HepG2 (cell line): ENCODE results near the gene APIP. TPM values are rescaled to one million over a fixed set of nuclear protein-coding genes. Genes with fewer than 3 reads are reported as not detected.

ENCODE experiments used
- FOSL1 ChIP-seq: sonication (generic); formaldehyde crosslinking; IDR thresholded peaks from 2 replicates; pipeline ENCODE4 v1.9.0; 2021; ENCODE audit warnings: missing genetic modification reagents, borderline replicate concordance
- JUND ChIP-seq: sonication (generic); formaldehyde crosslinking; IDR thresholded peaks from 2 replicates; pipeline ENCODE4 v1.8.0; 2022; ENCODE audit warnings: mild to moderate bottlenecking, missing genetic modification reagents
- MAFF ChIP-seq: IDR thresholded peaks from 2 replicates; pipeline ENCODE4 v1.6.1; 2011; ENCODE audit warnings: low read depth, low read length, improper control_type of control experiment
- NCOA2 ChIP-seq: sonication (generic); formaldehyde crosslinking; IDR thresholded peaks from 2 replicates; pipeline ENCODE4 v1.8.0; 2022; ENCODE audit warnings: inconsistent platforms
- SIN3A ChIP-seq: IDR thresholded peaks from 2 replicates; pipeline ENCODE4 v1.6.1; 2011; ENCODE audit warnings: low read depth, mild to moderate bottlenecking, control low read depth, low read length, borderline replicate concordance
- SOX6 ChIP-seq, 2 experiments: fragments of 450-650 bp in 1 of 2; sonication (generic) in 1 of 2; formaldehyde crosslinking in 1 of 2; IDR thresholded peaks; 2 replicates each; pipeline versions ENCODE4 v1.4.0 to v1.6.1; 2017 to 2020; ENCODE audit warnings: antibody characterized with exemption in 1 of 2, mild to moderate bottlenecking in 1 of 2, missing genetic modification reagents in 1 of 2
- ZNF335 ChIP-seq: sonication (generic); formaldehyde crosslinking; IDR thresholded peaks from 2 replicates; pipeline ENCODE4 v1.4.0; 2020; ENCODE audit warnings: missing genetic modification reagents
- polyA plus RNA-seq, 8 experiments: library from polyadenylated mRNA; depleted of rRNA in 3 of 8; stranded (reverse) in 7 of 8; unstranded in 1 of 8; fragments of >200 nt; fragmentation: Illumina TruSeq in 4 of 8; extraction: Trizol in 4 of 8; gene quantifications; 2 replicates each; pipeline versions ENCODE4 v1.2.1 to v1.2.3, GENCODE V29; 2011 to 2016; ENCODE audit warnings: low read depth in 4 of 8, missing spikeins in 1 of 8, mixed read lengths in 1 of 8; ENCODE audit not compliant: insufficient read depth in 1 of 8
- total RNA-seq, 5 experiments: library from RNA; depleted of rRNA; stranded (reverse); fragments of >200 nt; fragmentation: Illumina TruSeq; extraction: Trizol; gene quantifications; 2 replicates each; pipeline ENCODE4 v1.2.3, GENCODE V29; 2016; ENCODE audit warnings: low read depth in 1 of 5
- TF ChIP-seq, protein P1 (sequence below), 2 experiments: sonication (generic) in 1 of 2; formaldehyde crosslinking in 1 of 2; IDR thresholded peaks; 2 replicates each; pipeline versions ENCODE4 v1.6.1 to v1.9.0; 2014 to 2022; ENCODE audit warnings: antibody characterized with exemption in 1 of 2, borderline replicate concordance in 1 of 2, inconsistent platforms in 1 of 2, low read depth in 1 of 2, missing genetic modification reagents in 1 of 2
- TF ChIP-seq, protein P2 (sequence below): sonication (generic); formaldehyde crosslinking; IDR thresholded peaks from 2 replicates; pipeline ENCODE4 v1.4.0; 2020; ENCODE audit warnings: missing genetic modification reagents
- TF ChIP-seq, protein P3 (sequence below): sonication (generic); formaldehyde crosslinking; IDR thresholded peaks from 2 replicates; pipeline ENCODE4 v1.4.0; 2020; ENCODE audit warnings: missing genetic modification reagents, borderline replicate concordance

Gene APIP
- total and polyA plus RNA-seq, 2 of the 13 experiments (the other 11 are each of a cell fraction or from before 2014, with no cell fraction given), result 16.9 to 31.0 TPM

GRCh38 chr11:34907934-34908593, 8.1 kb downstream of the APIP start (continued):
- TF ChIP-seq, protein P1, sequence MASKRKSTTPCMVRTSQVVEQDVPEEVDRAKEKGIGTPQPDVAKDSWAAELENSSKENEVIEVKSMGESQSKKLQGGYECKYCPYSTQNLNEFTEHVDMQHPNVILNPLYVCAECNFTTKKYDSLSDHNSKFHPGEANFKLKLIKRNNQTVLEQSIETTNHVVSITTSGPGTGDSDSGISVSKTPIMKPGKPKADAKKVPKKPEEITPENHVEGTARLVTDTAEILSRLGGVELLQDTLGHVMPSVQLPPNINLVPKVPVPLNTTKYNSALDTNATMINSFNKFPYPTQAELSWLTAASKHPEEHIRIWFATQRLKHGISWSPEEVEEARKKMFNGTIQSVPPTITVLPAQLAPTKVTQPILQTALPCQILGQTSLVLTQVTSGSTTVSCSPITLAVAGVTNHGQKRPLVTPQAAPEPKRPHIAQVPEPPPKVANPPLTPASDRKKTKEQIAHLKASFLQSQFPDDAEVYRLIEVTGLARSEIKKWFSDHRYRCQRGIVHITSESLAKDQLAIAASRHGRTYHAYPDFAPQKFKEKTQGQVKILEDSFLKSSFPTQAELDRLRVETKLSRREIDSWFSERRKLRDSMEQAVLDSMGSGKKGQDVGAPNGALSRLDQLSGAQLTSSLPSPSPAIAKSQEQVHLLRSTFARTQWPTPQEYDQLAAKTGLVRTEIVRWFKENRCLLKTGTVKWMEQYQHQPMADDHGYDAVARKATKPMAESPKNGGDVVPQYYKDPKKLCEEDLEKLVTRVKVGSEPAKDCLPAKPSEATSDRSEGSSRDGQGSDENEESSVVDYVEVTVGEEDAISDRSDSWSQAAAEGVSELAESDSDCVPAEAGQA (IDR thresholded peaks at IDR 0.05; ENCODE audit: low read depth), result no peak
- TF ChIP-seq, protein P1 (CRISPR knock-in tag; IDR thresholded peaks at IDR 0.05; ENCODE audit: borderline replicate concordance), result no peak
- TF ChIP-seq MAFF, result peak; percentile 61; the same call in 1 of the 2 replicates
- TF ChIP-seq, protein P2, sequence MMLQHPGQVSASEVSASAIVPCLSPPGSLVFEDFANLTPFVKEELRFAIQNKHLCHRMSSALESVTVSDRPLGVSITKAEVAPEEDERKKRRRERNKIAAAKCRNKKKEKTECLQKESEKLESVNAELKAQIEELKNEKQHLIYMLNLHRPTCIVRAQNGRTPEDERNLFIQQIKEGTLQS, result peak; percentile 70; the same call in 1 of the 2 replicates
- peak; percentile 62; the same call in 1 of the 2 replicates for TF ChIP-seq JUND (CRISPR knock-in tag)
- TF ChIP-seq, protein P3, sequence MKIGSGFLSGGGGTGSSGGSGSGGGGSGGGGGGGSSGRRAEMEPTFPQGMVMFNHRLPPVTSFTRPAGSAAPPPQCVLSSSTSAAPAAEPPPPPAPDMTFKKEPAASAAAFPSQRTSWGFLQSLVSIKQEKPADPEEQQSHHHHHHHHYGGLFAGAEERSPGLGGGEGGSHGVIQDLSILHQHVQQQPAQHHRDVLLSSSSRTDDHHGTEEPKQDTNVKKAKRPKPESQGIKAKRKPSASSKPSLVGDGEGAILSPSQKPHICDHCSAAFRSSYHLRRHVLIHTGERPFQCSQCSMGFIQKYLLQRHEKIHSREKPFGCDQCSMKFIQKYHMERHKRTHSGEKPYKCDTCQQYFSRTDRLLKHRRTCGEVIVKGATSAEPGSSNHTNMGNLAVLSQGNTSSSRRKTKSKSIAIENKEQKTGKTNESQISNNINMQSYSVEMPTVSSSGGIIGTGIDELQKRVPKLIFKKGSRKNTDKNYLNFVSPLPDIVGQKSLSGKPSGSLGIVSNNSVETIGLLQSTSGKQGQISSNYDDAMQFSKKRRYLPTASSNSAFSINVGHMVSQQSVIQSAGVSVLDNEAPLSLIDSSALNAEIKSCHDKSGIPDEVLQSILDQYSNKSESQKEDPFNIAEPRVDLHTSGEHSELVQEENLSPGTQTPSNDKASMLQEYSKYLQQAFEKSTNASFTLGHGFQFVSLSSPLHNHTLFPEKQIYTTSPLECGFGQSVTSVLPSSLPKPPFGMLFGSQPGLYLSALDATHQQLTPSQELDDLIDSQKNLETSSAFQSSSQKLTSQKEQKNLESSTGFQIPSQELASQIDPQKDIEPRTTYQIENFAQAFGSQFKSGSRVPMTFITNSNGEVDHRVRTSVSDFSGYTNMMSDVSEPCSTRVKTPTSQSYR (CRISPR knock-in tag), result peak; percentile 25; the same call in 1 of the 2 replicates
- no peak for TF ChIP-seq SIN3A
- TF ChIP-seq FOSL1 (CRISPR knock-in tag), result peak; percentile 74; the same call in 1 of the 2 replicates
- peak; percentile 75; the same call in 1 of the 2 replicates for TF ChIP-seq ZNF335
- no peak for TF ChIP-seq SOX6 (IDR thresholded peaks at IDR 0.05)
- TF ChIP-seq SOX6 (CRISPR knock-in tag; IDR thresholded peaks at IDR 0.05), result peak; percentile 37; the same call in 1 of the 2 replicates
- TF ChIP-seq NCOA2, result 0 out of 2 replicates have a peak, but pooled peaks have one; percentile 10
